ENCODE data around the gene ABCG2. TPM values are rescaled to one million over a fixed set of nuclear protein-coding genes. Genes with fewer than 3 reads are reported as not detected.

Gene ABCG2
- total RNA-seq, 1 donor from 2014 or later = 0.40 TPM

- TF ChIP-seq, protein P1, sequence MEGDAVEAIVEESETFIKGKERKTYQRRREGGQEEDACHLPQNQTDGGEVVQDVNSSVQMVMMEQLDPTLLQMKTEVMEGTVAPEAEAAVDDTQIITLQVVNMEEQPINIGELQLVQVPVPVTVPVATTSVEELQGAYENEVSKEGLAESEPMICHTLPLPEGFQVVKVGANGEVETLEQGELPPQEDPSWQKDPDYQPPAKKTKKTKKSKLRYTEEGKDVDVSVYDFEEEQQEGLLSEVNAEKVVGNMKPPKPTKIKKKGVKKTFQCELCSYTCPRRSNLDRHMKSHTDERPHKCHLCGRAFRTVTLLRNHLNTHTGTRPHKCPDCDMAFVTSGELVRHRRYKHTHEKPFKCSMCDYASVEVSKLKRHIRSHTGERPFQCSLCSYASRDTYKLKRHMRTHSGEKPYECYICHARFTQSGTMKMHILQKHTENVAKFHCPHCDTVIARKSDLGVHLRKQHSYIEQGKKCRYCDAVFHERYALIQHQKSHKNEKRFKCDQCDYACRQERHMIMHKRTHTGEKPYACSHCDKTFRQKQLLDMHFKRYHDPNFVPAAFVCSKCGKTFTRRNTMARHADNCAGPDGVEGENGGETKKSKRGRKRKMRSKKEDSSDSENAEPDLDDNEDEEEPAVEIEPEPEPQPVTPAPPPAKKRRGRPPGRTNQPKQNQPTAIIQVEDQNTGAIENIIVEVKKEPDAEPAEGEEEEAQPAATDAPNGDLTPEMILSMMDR (IDR thresholded peaks at IDR 0.05) = no peak
Observed at GRCh38 chr4:88091378-88091777, 67.1 kb downstream of the ABCG2 start.

GRCh38 chr4:88090898-88091297 is 67.5 kb downstream of the ABCG2 start:
- no peak overlapping the region for H3K27ac Mint-ChIP-seq (ENCODE audit: unreplicated experiment)

More at GRCh38 chr4:88091378-88091777, 67.1 kb downstream of the ABCG2 start:
- no peak for DNase-seq (ENCODE audit: low spot score)
- Mint-ChIP-seq H3K36me3 (ENCODE audit: low read depth) (no peaks in the 10 kb centered on the region), H3K9me3 (ENCODE audit: low read depth) (no peaks in the 10 kb centered on the region), H3K4me1 (ENCODE audit: low read depth) (no peaks in the 10 kb centered on the region), H3K4me3 (ENCODE audit: unreplicated experiment) (no peak overlapping the region), H3K27me3 (ENCODE audit: low read depth) (peaks cover 1% of the 10 kb centered on the region), H3K27ac (ENCODE audit: unreplicated experiment) (no peak overlapping the region)

DNA sequence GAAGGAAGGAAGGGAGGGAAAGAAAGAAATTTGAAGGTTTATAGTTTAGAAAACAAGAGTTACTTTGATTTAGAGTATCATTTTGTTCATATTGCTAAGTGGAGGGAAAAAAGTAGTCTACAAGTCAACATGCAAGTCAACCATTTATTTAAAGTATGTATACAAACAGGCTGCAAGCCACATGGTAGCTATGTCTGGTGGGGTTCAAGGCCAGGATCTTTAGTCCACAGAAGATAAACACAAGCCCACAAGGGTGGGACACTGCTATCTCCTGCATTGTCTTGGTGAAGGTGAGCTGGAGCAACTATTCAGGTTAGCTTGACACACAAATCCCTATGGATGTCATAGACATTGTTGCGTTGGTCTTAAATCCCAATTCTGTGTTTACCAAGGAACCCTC is 71.4 kb downstream of the ABCG2 start:
- H3K4me1 Mint-ChIP-seq (ENCODE audit: low read depth) = no peaks in the 10 kb centered on the region
- no peak overlapping the region for H3K27ac Mint-ChIP-seq (ENCODE audit: unreplicated experiment)
- H3K4me3 Mint-ChIP-seq (ENCODE audit: unreplicated experiment) = no peak overlapping the region
- H3K36me3 Mint-ChIP-seq (ENCODE audit: low read depth) = no peaks in the 10 kb centered on the region
- TF ChIP-seq, protein P1 (IDR thresholded peaks at IDR 0.05) = no peak
- no peak for DNase-seq (ENCODE audit: low spot score)
- H3K27me3 Mint-ChIP-seq (ENCODE audit: low read depth) = no peaks in the 10 kb centered on the region
- no peaks in the 10 kb centered on the region for H3K9me3 Mint-ChIP-seq (ENCODE audit: low read depth)

More at GRCh38 chr4:88090898-88091297, 67.5 kb downstream of the ABCG2 start:
- Mint-ChIP-seq H3K4me3 (ENCODE audit: unreplicated experiment) (no peak overlapping the region), H3K36me3 (ENCODE audit: low read depth) (no peaks in the 10 kb centered on the region), H3K9me3 (ENCODE audit: low read depth) (no peaks in the 10 kb centered on the region), H3K4me1 (ENCODE audit: low read depth) (no peaks in the 10 kb centered on the region), H3K27me3 (ENCODE audit: low read depth) (peaks cover 1% of the 10 kb centered on the region)
- DNase-seq (ENCODE audit: low spot score) = no peak
- TF ChIP-seq, protein P1 (IDR thresholded peaks at IDR 0.05) = no peak

GRCh38 chr4:88080626-88081025 is 77.8 kb downstream of the ABCG2 start:
- TF ChIP-seq, protein P1 (IDR thresholded peaks at IDR 0.05) = no peak
- peaks cover 11% of the 10 kb centered on the region for H3K36me3 Mint-ChIP-seq (ENCODE audit: low read depth)
- DNase-seq (ENCODE audit: low spot score) = no peak
- H3K27me3 Mint-ChIP-seq (ENCODE audit: low read depth) = no peaks in the 10 kb centered on the region
- peaks cover 7% of the 10 kb centered on the region for H3K4me1 Mint-ChIP-seq (ENCODE audit: low read depth)
- H3K4me3 Mint-ChIP-seq (ENCODE audit: unreplicated experiment) = no peak overlapping the region
- no peak overlapping the region for H3K27ac Mint-ChIP-seq (ENCODE audit: unreplicated experiment)
- no peaks in the 10 kb centered on the region for H3K9me3 Mint-ChIP-seq (ENCODE audit: low read depth)

DNA sequence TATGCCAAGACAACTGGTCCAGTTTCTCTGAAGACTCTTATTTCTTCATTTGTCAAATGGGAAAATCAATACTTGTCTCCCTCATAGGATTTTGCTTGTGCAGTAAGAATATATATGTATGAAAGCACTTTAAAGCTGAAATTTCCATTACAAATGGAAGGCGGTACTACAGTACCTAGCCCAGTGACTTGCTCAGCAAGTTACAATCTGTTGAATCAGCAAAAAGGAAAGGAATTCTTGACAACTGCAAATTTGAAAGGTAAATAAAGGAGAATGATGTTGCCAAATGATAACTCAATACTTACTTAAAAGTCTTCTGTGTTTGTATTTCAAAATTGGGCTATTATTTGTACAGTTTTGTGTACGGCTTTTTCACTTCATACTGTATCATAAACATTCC is 79.9 kb downstream of the ABCG2 start:
- TF ChIP-seq, protein P1 (IDR thresholded peaks at IDR 0.05) = no peak
- no peak for DNase-seq (ENCODE audit: low spot score)
- H3K27ac Mint-ChIP-seq (ENCODE audit: unreplicated experiment) = no peak overlapping the region
- H3K27me3 Mint-ChIP-seq (ENCODE audit: low read depth) = no peaks in the 10 kb centered on the region
- H3K9me3 Mint-ChIP-seq (ENCODE audit: low read depth) = no peaks in the 10 kb centered on the region
- H3K36me3 Mint-ChIP-seq (ENCODE audit: low read depth) = peaks cover 21% of the 10 kb centered on the region
- no peak overlapping the region for H3K4me3 Mint-ChIP-seq (ENCODE audit: unreplicated experiment)
- H3K4me1 Mint-ChIP-seq (ENCODE audit: low read depth) = peaks cover 7% of the 10 kb centered on the region
